Activated CD4-positive, alpha-beta memory T cell treated with anti-CD3 and anti-CD28 coated beads for 36 hours (primary cell): Measurements from ENCODE around the gene METTL14. TPM values are rescaled to one million over a fixed set of nuclear protein-coding genes. Genes with fewer than 3 reads are reported as not detected.

ENCODE experiments used
- CTCF ChIA-PET: fragments of 350-600 bp; sonication (Branson Sonifier 250); formaldehyde crosslinking; loops from one replicate; lab custom pipeline; 2021; ENCODE audit warnings: antibody characterized with exemption, inconsistent platforms; lab: Charles Lee
- POLR2A ChIA-PET: fragments of 350-600 bp; sonication (Branson Sonifier 250); formaldehyde crosslinking; loops from one replicate; lab custom pipeline; 2021; ENCODE audit warnings: antibody characterized with exemption; lab: Charles Lee
- DNase-seq: peaks from one replicate; pipeline ENCODE4 v3.0.0-alpha.2; 2020
- H3K27ac Mint-ChIP-seq: one replicate; pipeline ENCODE4 v1.8.0; 2021; ENCODE audit warnings: mixed read lengths
- H3K27me3 Mint-ChIP-seq: one replicate; pipeline ENCODE4 v1.8.0; 2021; ENCODE audit warnings: mixed read lengths
- H3K36me3 Mint-ChIP-seq: one replicate; pipeline ENCODE4 v1.8.0; 2021; ENCODE audit warnings: mixed read lengths
- H3K4me1 Mint-ChIP-seq: one replicate; pipeline ENCODE4 v1.8.0; 2021; ENCODE audit warnings: low read depth, mixed read lengths
- H3K4me3 Mint-ChIP-seq: one replicate; pipeline ENCODE4 v1.8.0; 2021; ENCODE audit warnings: mild to moderate bottlenecking, mixed read lengths
- H3K9me3 Mint-ChIP-seq: one replicate; pipeline ENCODE4 v1.8.0; 2021; ENCODE audit warnings: mixed read lengths
- intact Hi-C: fragments of 100-400 bp; cut with micrococcal nuclease; formaldehyde crosslinking; loops from one replicate; pipeline ENCODE4 v1.15.1; 2023
- total RNA-seq, 2 experiments: library from RNA; stranded (reverse); gene quantifications; one replicate each; pipeline ENCODE4 v1.2.3, GENCODE V29; 2021

The METTL14 gene
- total RNA-seq, 2 experiments from 2014 or later: 39.8 to 48.3 TPM

DNA sequence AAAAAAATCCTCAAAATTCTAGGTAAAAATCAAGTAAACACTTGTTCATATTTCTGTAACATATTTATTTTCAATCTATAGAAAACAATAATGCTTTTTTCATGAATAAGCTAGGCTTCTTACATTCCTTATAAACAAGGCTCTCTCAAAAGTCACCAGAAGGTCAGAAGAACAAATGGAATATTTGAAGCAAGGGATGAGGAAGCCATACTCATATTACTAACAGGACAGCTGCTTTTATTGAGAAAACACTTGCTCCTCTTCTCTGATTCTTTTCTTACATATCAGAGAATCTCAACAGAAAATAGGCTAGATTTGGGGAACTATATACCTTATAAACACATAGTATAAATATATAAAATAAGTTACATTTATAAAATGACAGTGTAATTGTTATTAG is 67.9 kb downstream of the METTL14 start:
- no peak overlapping the region for H3K27ac Mint-ChIP-seq
- no peaks in the 10 kb centered on the region for H3K4me1 Mint-ChIP-seq
- H3K4me3 Mint-ChIP-seq: no peak overlapping the region
- ChIA-PET CTCF (no interaction called here), POLR2A (no interaction called here)
- H3K9me3 Mint-ChIP-seq: no peaks in the 10 kb centered on the region
- H3K36me3 Mint-ChIP-seq: peaks cover 23% of the 10 kb centered on the region
- intact Hi-C loops: no loop called here
- DNase-seq: no peak
- no peaks in the 10 kb centered on the region for H3K27me3 Mint-ChIP-seq

DNA sequence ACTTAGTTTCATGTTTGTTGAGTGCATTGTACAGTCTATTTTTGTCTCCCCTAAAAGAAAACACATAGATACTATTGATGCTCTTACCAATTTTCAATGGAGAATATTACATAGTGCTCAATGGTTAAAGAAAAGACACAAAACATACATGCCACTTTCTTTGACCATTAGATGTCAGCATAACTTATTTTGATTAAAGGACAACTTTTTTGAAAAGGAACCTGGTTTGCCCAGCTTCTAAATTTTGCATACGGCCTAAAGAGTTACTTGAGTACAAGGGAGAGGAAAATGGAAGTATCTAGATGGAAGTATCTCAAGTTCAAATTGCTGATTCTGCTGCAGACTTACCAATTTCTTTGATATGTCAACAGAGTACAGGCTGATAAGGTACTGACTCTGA is 68.5 kb downstream of the METTL14 start:
- Mint-ChIP-seq H3K36me3 (peaks cover 23% of the 10 kb centered on the region), H3K4me3 (no peak overlapping the region), H3K27me3 (no peaks in the 10 kb centered on the region), H3K27ac (no peak overlapping the region), H3K4me1 (no peaks in the 10 kb centered on the region), H3K9me3 (no peaks in the 10 kb centered on the region)
- no peak for DNase-seq
- POLR2A ChIA-PET: no interaction called here
- intact Hi-C loops: no loop called here
- CTCF ChIA-PET: no interaction called here

GRCh38 chr4:118754890-118755289 is 69.7 kb downstream of the METTL14 start:
- H3K4me1 Mint-ChIP-seq: no peaks in the 10 kb centered on the region
- DNase-seq: no peak
- H3K9me3 Mint-ChIP-seq: no peaks in the 10 kb centered on the region
- peaks cover 28% of the 10 kb centered on the region for H3K36me3 Mint-ChIP-seq
- CTCF ChIA-PET: no interaction called here
- H3K27ac Mint-ChIP-seq: no peak overlapping the region
- no peaks in the 10 kb centered on the region for H3K27me3 Mint-ChIP-seq
- H3K4me3 Mint-ChIP-seq: no peak overlapping the region
- intact Hi-C loops: no loop called here
- POLR2A ChIA-PET: no interaction called here

DNA sequence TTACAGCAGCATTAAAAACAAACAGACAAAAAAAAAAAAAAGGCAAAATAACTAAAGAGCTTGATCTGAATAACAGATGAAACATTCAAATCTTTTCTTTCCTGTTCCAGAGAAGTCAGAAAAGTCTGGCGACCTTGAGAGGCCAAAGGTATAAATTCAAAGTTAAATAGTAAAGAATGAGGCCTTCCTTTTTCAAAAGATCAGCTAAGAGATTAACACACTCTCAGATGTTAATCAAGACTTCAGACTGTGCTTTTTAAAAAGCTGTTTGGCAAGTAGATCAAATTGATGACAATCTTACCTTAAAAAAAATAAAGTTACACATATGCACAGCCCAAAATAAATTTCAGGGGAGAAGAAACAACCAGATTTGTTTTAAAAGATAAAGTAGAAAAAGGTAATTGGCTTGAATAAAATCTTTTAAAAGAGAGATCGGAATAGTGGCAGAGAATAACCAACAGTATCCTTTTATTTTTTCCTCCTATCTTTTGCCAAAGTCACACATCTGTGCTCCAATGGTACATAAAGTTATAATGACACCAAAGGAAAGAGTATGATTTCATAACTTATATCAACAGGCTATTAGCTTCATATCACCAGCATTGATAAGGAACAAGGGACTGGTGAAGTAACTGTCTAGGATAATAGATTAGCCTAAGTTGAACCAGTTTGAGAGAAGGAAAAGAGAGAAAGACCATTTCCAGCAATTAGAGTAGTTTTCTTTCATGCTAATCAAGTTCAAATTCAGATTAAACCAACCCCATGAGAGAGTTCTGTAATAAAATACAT is 70.4 kb downstream of the METTL14 start:
- H3K27ac Mint-ChIP-seq: no peak overlapping the region
- H3K9me3 Mint-ChIP-seq: no peaks in the 10 kb centered on the region
- H3K4me1 Mint-ChIP-seq: no peaks in the 10 kb centered on the region
- H3K27me3 Mint-ChIP-seq: no peaks in the 10 kb centered on the region
- ChIA-PET CTCF (no interaction called here), POLR2A (no interaction called here)
- peaks cover 28% of the 10 kb centered on the region for H3K36me3 Mint-ChIP-seq
- no peak for DNase-seq
- no peak overlapping the region for H3K4me3 Mint-ChIP-seq
- intact Hi-C loops: no loop called here

DNA sequence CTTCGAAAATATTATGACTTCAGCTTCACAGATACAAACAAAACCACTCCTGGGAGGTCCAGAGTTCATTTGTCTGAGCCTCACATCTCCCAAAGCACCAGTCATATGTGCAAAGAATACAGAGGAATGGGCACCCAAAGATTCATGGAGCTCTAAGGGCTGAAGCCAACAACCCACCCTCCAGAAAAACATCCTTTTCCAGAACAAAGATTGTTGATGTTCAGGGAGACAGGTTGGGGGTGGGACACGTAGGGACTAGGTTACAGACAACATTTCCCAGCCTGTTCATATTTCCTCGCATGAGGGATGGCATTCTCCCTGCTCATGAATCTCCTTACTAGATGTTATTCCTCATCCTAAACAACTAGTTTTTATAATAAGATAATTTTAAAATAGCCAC is 71.2 kb downstream of the METTL14 start:
- no peak for DNase-seq
- no peak overlapping the region for H3K4me3 Mint-ChIP-seq
- POLR2A ChIA-PET: no interaction called here
- no peaks in the 10 kb centered on the region for H3K27me3 Mint-ChIP-seq
- peaks cover 28% of the 10 kb centered on the region for H3K36me3 Mint-ChIP-seq
- no peaks in the 10 kb centered on the region for H3K9me3 Mint-ChIP-seq
- intact Hi-C loops: no loop called here
- no peaks in the 10 kb centered on the region for H3K4me1 Mint-ChIP-seq
- no peak overlapping the region for H3K27ac Mint-ChIP-seq
- CTCF ChIA-PET: no interaction called here

GRCh38 chr4:118756958-118757357 is 71.8 kb downstream of the METTL14 start:
- Mint-ChIP-seq H3K4me1 (no peaks in the 10 kb centered on the region), H3K36me3 (peaks cover 27% of the 10 kb centered on the region), H3K27ac (no peak overlapping the region), H3K27me3 (no peaks in the 10 kb centered on the region), H3K9me3 (no peaks in the 10 kb centered on the region), H3K4me3 (no peak overlapping the region)
- ChIA-PET POLR2A (no interaction called here), CTCF (interaction anchor here (0.5 kb wide), 1 partner anchor 10 kb away, joined by 3 read pairs; no protein-coding TSS in a partner anchor)
- DNase-seq: no peak
- intact Hi-C loops: no loop called here

DNA sequence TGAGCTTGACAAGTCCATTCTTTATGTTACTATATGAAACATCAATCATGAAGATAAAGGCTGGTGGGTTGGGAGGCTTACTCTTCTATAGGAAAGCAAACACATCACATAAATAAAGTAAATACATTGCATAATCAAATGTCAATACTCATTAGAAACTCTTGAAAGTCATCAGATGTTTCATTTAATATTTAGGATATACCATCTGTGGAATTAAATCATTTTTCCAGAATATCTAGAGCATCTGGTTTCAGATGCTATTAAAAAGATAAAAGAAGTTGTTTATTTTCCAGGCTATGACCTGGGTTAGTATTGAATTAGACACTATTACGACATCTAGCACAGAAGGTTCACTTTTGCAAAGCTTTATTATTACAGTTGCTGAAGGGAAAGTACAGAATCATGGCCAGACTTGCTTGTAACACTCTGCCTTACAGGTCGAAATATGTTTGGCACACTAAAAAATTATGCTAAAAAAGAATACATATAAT is 72.6 kb downstream of the METTL14 start:
- ChIA-PET POLR2A (no interaction called here), CTCF (no interaction called here)
- intact Hi-C loops: no loop called here
- DNase-seq: no peak
- H3K9me3 Mint-ChIP-seq: no peaks in the 10 kb centered on the region
- H3K4me1 Mint-ChIP-seq: no peaks in the 10 kb centered on the region
- H3K4me3 Mint-ChIP-seq: no peak overlapping the region
- H3K27ac Mint-ChIP-seq: no peak overlapping the region
- no peaks in the 10 kb centered on the region for H3K27me3 Mint-ChIP-seq
- H3K36me3 Mint-ChIP-seq: peaks cover 28% of the 10 kb centered on the region

- peaks cover 27% of the 10 kb centered on the region for H3K36me3 Mint-ChIP-seq
- no peak overlapping the region for H3K4me3 Mint-ChIP-seq
These were observed 73.1 kb downstream of the METTL14 start for GRCh38 chr4:118758293-118758692.

GRCh38 chr4:118759481-118759880 is 74.3 kb downstream of the METTL14 start:
- POLR2A ChIA-PET: no interaction called here
- Mint-ChIP-seq H3K9me3 (no peaks in the 10 kb centered on the region), H3K4me1 (no peaks in the 10 kb centered on the region), H3K36me3 (peaks cover 38% of the 10 kb centered on the region), H3K4me3 (no peak overlapping the region), H3K27me3 (no peaks in the 10 kb centered on the region), H3K27ac (no peak overlapping the region)
- CTCF ChIA-PET: interaction anchor here (1.0 to 1.2 kb wide), 2 partner anchors 12 to 132 kb away, joined by 3 read pairs; no protein-coding TSS in a partner anchor
- DNase-seq: no peak
- intact Hi-C loops: no loop called here

More at GRCh38 chr4:118758293-118758692, 73.1 kb downstream of the METTL14 start:
- Mint-ChIP-seq H3K4me1 (no peaks in the 10 kb centered on the region), H3K27ac (no peak overlapping the region), H3K27me3 (no peaks in the 10 kb centered on the region), H3K9me3 (no peaks in the 10 kb centered on the region)
- intact Hi-C loops: no loop called here
- ChIA-PET POLR2A (no interaction called here), CTCF (no interaction called here)
- DNase-seq: no peak

DNA sequence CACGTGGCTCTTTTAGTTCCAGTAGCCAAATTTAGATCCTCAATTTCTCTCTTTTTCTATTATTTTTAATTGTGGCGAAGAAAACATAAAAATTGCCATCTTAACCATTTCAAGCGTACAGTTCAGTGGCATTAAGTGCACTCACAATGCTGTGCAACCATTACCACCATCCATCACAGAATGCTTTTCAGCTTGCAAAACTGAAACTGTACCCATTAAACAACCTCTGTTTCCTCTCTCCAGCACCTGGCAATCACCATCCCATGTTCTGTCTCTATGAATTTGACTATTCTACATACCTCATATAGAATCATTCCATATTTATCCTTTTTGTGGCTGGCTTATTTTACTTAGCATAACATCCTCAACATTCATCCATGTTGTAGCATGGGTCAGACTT is 74.9 kb downstream of the METTL14 start:
- ChIA-PET CTCF (interaction anchor here (1.0 to 1.2 kb wide), 2 partner anchors 12 to 131 kb away, joined by 3 read pairs; no protein-coding TSS in a partner anchor), POLR2A (no interaction called here)
- Mint-ChIP-seq H3K4me3 (no peak overlapping the region), H3K4me1 (no peaks in the 10 kb centered on the region), H3K36me3 (peaks cover 39% of the 10 kb centered on the region), H3K27ac (no peak overlapping the region), H3K9me3 (no peaks in the 10 kb centered on the region), H3K27me3 (no peaks in the 10 kb centered on the region)
- intact Hi-C loops: no loop called here
- no peak for DNase-seq

DNA sequence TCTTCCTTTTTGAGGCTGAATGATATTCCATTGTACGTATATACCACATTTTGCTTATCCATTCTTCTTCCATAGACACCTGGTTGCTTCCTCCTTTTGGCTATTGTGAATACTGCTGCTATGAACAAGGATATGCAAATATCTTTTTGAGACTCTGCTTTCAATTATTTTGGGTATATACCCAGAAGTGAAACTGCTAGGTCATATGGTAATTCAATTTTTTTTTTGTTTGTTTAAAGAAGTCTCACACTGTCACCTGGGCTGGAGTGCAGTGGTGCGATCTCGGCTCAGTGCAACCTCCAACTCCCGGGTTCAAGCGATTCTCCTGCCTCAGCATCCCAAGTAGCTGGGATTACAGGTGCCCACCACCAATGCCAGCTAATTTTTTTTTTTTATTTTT is 75.3 kb downstream of the METTL14 start:
- Mint-ChIP-seq H3K36me3 (peaks cover 37% of the 10 kb centered on the region), H3K4me1 (no peaks in the 10 kb centered on the region), H3K4me3 (no peak overlapping the region), H3K9me3 (no peaks in the 10 kb centered on the region), H3K27ac (no peak overlapping the region), H3K27me3 (no peaks in the 10 kb centered on the region)
- no peak for DNase-seq
- intact Hi-C loops: no loop called here
- ChIA-PET POLR2A (no interaction called here), CTCF (no interaction called here)

DNA sequence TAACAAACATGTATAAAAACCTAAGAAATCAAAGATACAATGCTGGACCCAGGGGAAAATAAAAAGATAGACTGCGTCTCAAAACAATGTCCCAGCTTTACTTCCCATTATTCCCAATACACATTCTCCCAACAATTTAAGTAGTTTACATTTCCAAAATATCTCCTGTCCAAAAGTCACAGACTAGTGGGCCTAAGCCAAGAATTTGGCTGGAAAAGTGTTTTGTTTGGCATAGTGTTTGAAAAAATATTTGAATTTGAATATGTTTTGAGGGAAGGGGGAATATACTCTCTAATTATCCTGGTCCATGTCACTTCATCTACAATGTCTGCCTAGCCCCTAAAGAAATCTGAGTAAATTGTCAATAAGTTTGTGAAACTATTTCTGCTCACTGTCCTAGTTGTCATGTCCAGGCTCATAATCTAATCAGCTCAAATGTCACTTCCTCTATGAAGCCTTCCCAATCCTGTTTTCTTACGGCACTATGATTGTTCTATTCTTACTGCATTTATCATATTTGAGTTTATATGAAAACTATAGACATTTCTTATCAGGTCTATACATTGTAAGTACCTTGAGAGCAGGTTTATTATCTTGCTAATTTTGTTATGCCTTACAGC is 76.3 kb downstream of the METTL14 start:
- Mint-ChIP-seq H3K27me3 (no peaks in the 10 kb centered on the region), H3K4me1 (no peaks in the 10 kb centered on the region), H3K4me3 (no peak overlapping the region), H3K9me3 (no peaks in the 10 kb centered on the region), H3K36me3 (peaks cover 29% of the 10 kb centered on the region), H3K27ac (no peak overlapping the region)
- DNase-seq: no peak
- CTCF ChIA-PET: interaction anchor here (0.6 to 0.7 kb wide), 2 partner anchors 10 to 838 kb away, joined by 3 to 4 read pairs; no protein-coding TSS in a partner anchor
- POLR2A ChIA-PET: no interaction called here
- intact Hi-C loops: no loop called here
